ENCODE measurements around the gene FDXACB1. TPM values are rescaled to one million over a fixed set of nuclear protein-coding genes. Genes with fewer than 3 reads are reported as not detected.

The FDXACB1 gene
- polyA plus RNA-seq, 1 experiment: 0.81 TPM

DNA sequence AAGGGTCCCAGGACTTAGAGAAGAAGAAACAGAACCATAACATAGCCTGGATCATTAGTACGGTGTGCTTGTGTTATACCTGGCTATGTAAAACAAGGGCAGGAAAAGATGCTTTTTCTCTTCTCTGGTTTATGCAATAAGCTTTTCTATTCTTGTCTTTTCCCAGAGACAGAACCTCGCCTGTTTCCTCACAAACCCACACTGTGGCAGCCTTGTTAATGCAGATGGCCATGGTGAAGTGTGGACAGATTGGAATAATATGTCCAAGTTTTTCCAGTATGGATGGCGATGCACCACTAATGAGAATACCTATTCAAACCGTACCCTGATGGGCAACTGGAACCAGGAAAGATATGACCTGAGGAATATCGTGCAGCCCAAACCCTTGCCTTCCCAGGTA, 3.2 kb upstream of the FDXACB1 start:
- Histone ChIP-seq H3K4me3 (ENCODE audit: low read depth, low read length) (no peak overlapping the region), H3K27me3 (ENCODE audit: control insufficient read depth, insufficient read depth, low read length) (no peaks in the 10 kb centered on the region), H3K36me3 (ENCODE audit: control insufficient read depth, insufficient read depth, low read length) (no peaks in the 10 kb centered on the region)
- POLR2A ChIA-PET: no interaction called here
- DNase-seq (ENCODE audit: low read depth): no peak
- CTCF ChIA-PET: interaction anchor here (0.9 to 3.3 kb wide), 5 partner anchors 11 to 98 kb away, joined by 3 to 11 read pairs (median 3); no protein-coding TSS in a partner anchor
- TF ChIP-seq, protein P1, sequence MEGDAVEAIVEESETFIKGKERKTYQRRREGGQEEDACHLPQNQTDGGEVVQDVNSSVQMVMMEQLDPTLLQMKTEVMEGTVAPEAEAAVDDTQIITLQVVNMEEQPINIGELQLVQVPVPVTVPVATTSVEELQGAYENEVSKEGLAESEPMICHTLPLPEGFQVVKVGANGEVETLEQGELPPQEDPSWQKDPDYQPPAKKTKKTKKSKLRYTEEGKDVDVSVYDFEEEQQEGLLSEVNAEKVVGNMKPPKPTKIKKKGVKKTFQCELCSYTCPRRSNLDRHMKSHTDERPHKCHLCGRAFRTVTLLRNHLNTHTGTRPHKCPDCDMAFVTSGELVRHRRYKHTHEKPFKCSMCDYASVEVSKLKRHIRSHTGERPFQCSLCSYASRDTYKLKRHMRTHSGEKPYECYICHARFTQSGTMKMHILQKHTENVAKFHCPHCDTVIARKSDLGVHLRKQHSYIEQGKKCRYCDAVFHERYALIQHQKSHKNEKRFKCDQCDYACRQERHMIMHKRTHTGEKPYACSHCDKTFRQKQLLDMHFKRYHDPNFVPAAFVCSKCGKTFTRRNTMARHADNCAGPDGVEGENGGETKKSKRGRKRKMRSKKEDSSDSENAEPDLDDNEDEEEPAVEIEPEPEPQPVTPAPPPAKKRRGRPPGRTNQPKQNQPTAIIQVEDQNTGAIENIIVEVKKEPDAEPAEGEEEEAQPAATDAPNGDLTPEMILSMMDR (IDR thresholded peaks at IDR 0.05; ENCODE audit: insufficient read depth, low read depth, low read length): no peak

DNA sequence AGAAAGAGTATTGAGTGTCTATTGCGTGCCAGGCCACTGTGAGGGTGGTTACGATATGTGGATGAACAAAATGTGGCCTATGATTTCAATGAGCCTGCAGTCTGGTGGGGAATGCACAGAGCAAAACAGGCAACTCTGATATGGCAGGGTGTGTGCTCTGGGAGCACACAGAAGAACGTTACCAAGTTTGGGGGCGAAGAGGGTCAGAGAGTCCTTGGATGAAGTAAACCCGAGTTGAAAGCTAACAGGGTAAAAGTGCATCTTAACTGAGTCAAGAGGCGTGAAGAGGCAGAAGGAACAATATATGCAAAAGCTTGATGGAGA, 634 bp upstream of the FDXACB1 start:
- DNase-seq (ENCODE audit: low read depth): no peak
- Histone ChIP-seq H3K36me3 (ENCODE audit: control insufficient read depth, insufficient read depth, low read length) (no peaks in the 10 kb centered on the region; the same call in 1 of the 2 replicates), H3K27me3 (ENCODE audit: control insufficient read depth, insufficient read depth, low read length) (no peaks in the 10 kb centered on the region), H3K4me3 (ENCODE audit: low read depth, low read length) (peak overlapping the region; percentile 62)
- ChIA-PET POLR2A (no interaction called here), CTCF (interaction anchor here (0.7 to 1.8 kb wide), 8 partner anchors 9 to 118 kb away, joined by 3 to 8 read pairs (median 4); partner anchors contain the start of genes CRYAB and DIXDC1)
- TF ChIP-seq, protein P1 (IDR thresholded peaks at IDR 0.05; ENCODE audit: insufficient read depth, low read depth, low read length): no peak

DNA sequence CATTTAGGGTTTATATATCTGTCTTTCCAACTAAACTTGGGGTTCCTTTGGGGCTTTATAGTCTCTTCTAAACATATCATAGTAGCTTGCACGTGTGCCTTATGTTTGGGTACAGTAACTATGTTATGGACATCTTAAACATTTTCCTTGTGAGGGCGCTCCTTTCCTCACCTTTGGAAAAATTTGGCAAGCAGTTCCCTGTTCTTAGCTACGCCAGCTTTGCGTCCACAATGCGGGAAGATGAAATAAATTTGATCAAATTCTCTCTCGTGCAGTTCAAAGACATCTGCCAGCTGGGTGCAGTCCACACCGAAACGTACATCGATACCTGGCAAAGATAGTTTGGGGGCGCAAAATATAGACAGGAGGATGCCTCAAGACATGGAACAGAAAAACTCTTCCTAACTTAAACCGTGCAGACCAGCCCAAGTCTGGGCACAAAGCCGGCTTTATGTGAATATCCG, 548 bp downstream of the FDXACB1 start:
- peak overlapping the region; percentile 62 for H3K4me3 ChIP-seq (ENCODE audit: low read depth, low read length)
- CTCF ChIA-PET: interaction anchor here (0.6 to 3.4 kb wide), 12 partner anchors 9 to 138 kb away, joined by 3 to 39 read pairs (median 4); partner anchors contain the start of gene DIXDC1
- DNase-seq (ENCODE audit: low read depth): no peak
- TF ChIP-seq, protein P1 (IDR thresholded peaks at IDR 0.05; ENCODE audit: insufficient read depth, low read depth, low read length): no peak
- no peaks in the 10 kb centered on the region; the same call in 1 of the 2 replicates for H3K36me3 ChIP-seq (ENCODE audit: control insufficient read depth, insufficient read depth, low read length)
- no peaks in the 10 kb centered on the region for H3K27me3 ChIP-seq (ENCODE audit: control insufficient read depth, insufficient read depth, low read length)
- POLR2A ChIA-PET: interaction anchor here (0.6 kb wide), 1 partner anchor 32 kb away, joined by 3 read pairs; no protein-coding TSS in a partner anchor

DNA sequence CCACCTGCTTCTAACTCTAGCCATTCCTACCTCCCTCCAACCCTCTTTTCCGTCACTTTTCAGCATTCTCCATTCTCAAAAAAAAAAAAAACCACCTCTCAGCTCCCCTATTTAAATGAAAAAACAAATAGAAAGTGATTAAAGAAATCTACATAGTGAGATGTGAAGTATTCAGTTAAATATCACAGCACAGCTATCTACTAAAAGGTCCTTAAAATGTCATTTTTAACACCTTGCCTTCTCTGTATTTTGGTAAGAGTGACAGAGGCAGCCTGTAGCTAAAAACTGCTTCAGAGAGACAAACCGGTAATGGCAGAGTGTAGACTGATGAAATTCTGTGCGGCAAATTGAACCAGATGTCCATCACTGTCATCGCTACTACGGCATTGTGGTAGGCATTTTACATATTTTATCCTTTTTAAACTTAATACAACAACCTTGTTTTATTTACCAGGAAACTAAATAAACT, 7.2 kb downstream of the FDXACB1 start:
- DNase-seq (ENCODE audit: low read depth): no peak
- Histone ChIP-seq H3K36me3 (ENCODE audit: control insufficient read depth, insufficient read depth, low read length) (peaks cover 3% of the 10 kb centered on the region), H3K4me3 (ENCODE audit: low read depth, low read length) (peak overlapping the region; percentile 85), H3K27me3 (ENCODE audit: control insufficient read depth, insufficient read depth, low read length) (no peaks in the 10 kb centered on the region)
- TF ChIP-seq, protein P1 (IDR thresholded peaks at IDR 0.05; ENCODE audit: insufficient read depth, low read depth, low read length): no peak
- ChIA-PET CTCF (interaction anchor here (0.8 to 2.2 kb wide), 11 partner anchors 13 to 267 kb away, joined by 3 to 11 read pairs (median 5); no protein-coding TSS in a partner anchor), POLR2A (interaction anchor here (0.7 kb wide), 1 partner anchor 118 kb away, joined by 12 read pairs; no protein-coding TSS in a partner anchor)

DNA sequence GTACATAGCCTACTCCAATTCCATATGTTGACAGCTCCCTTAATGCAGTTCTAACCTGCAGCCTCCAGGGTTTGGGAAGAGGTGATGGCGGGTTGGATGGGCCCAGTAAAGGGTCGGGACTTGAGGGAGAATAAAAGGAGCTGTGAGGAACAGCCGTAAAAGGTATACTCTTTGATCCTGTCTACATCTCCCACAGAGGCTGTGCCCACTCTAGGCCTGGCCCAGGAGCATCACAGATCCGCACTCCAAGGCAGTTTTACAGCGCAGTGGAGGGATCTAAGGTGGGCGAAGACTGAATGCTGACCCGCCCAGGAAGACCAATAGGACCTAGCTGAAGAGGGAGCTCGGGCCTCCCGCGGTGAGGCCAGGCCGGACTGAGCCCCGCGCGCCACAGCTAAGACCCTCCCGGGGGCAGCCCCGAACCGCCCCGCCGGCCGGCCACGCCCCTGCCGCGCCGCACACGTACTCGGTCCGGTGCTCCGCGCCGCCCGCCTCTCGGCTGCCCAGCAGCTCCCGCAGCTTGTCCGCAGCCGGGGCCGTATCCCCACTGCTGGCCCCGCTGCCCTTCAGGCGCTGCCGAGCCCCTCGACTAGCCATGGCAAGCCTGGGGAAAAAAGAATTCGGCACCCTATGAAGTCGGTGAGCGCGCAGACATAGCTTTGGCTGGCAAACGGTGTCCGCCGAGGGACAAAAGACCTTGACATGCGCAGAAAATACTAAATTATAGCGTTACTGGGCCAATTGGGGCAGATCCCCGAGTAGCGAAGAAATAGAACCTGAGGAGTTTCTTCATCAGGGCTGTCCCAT, 7.9 kb downstream of the FDXACB1 start, which contains the start of gene ALG9:
TSS of gene ALG9 (minus strand) at position 696 of the 807 bp plus-strand sequence. CDS start at position 597, 99 bp downstream.
- ChIA-PET CTCF (interaction anchor here (0.6 to 2.2 kb wide), 19 partner anchors 9 to 266 kb away, joined by 3 to 11 read pairs (median 4); partner anchors contain the start of gene CFAP68), POLR2A (no interaction called here)
- Histone ChIP-seq H3K27me3 (ENCODE audit: control insufficient read depth, insufficient read depth, low read length) (no peaks in the 10 kb centered on the region), H3K4me3 (ENCODE audit: low read depth, low read length) (peak within 1 kb of the TSS; percentile 85), H3K36me3 (ENCODE audit: control insufficient read depth, insufficient read depth, low read length) (peaks cover 3% of the 10 kb centered on the region)
- no peak for DNase-seq (ENCODE audit: low read depth)
- TF ChIP-seq, protein P1 (IDR thresholded peaks at IDR 0.05; ENCODE audit: insufficient read depth, low read depth, low read length): peak; percentile 49
